ENCODE data around the gene CREB3L2. TPM values are rescaled to one million over a fixed set of nuclear protein-coding genes. Genes with fewer than 3 reads are reported as not detected.
A peak's percentile ranks its signal among the peaks of the same experiment; 100 is the strongest.

Gene CREB3L2
- total RNA-seq, 2 donors from 2014 or later: 32.9 to 33.6 TPM

- no peaks in the 10 kb centered on the region for H3K27me3 Mint-ChIP-seq
Measured at GRCh38 chr7:137947046-137947445, 54.8 kb downstream of the CREB3L2 start.

DNA sequence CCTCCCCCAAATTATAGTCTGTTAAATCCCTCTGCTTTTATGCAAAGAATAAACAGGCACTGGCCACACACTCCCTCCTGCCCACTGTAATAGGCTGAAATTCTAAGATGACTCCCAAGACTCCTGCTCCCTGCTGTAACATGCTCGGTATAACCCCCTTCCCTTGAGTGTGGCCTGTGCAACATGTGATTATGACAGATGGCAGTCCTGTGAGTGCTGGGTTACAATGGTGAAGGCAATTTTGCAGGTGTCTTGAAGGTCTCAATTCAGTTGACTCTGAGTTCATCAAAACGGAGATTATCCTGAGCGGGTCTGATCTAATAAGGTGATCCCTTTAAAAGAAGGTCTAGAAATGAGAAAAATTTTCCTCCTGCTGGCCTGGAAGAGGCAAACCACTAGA is 55.9 kb downstream of the CREB3L2 start:
- H3K27ac Mint-ChIP-seq: peak overlapping the region; percentile 24

More at GRCh38 chr7:137947046-137947445, 54.8 kb downstream of the CREB3L2 start:
- no peaks in the 10 kb centered on the region for H3K36me3 Mint-ChIP-seq (ENCODE audit: low read depth)
- H3K9me3 ChIP-seq (ENCODE audit: control insufficient read depth, low read length, poor library complexity, severe bottlenecking): no peaks in the 10 kb centered on the region
- no peak for ATAC-seq
- no peak for DNase-seq
- H3K4me1 Mint-ChIP-seq: peaks cover 17% of the 10 kb centered on the region
- H3K4me3 Mint-ChIP-seq: no peak overlapping the region
- peak overlapping the region; percentile 73 for H3K27ac Mint-ChIP-seq

DNA sequence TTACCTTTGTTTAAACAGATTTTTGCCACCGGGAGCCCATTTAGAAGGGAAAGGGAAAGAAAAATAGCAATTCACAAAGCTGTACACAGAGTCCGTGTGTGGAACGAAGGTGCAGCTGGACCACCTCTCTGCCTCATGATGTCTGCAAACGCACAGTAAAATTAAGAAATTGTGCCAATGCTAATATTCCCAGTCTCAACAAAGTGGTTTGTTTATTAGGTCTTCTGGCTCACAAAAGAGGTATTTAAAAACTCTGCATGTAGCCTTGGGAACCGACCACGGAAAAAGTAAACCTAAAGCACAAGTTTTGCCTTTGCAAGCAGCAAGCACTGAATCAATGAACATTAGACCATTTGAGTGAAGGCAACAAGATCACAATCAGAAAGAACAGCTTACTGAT is 57.7 kb downstream of the CREB3L2 start:
- DNase-seq: no peak

More for the DNA sequence above, 55.9 kb downstream of the CREB3L2 start:
- Mint-ChIP-seq H3K36me3 (ENCODE audit: low read depth) (no peaks in the 10 kb centered on the region), H3K4me3 (no peak overlapping the region), H3K4me1 (peaks cover 20% of the 10 kb centered on the region), H3K27me3 (no peaks in the 10 kb centered on the region)
- no peaks in the 10 kb centered on the region for H3K9me3 ChIP-seq (ENCODE audit: control insufficient read depth, low read length, poor library complexity, severe bottlenecking)
- no peak for ATAC-seq
- DNase-seq: no peak

DNA sequence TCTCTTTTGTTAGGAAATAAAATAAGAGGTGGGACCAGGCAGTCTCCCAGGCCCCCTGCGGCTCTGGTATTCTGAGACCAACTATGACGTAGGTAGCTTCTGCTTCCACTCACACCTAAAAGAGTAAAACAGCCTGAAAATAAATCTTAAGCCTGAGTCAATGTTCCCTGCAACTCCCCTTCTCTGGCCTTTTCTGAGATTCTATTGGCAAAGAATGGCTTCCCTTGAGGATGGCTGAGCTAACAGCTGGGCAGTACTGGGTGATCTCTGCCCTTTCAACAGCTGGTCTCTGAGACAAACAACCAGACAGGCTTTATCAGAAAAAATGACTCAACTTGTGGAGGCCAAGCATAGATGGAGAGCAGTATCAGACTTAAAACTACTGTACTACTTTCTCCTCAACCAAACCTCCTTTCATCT is 58.7 kb downstream of the CREB3L2 start:
- Mint-ChIP-seq H3K27me3 (no peaks in the 10 kb centered on the region), H3K36me3 (ENCODE audit: low read depth) (no peaks in the 10 kb centered on the region), H3K27ac (no peak overlapping the region), H3K4me3 (no peak overlapping the region), H3K4me1 (peaks cover 11% of the 10 kb centered on the region)
- DNase-seq (no peak), ATAC-seq (no peak)
- no peaks in the 10 kb centered on the region for H3K9me3 ChIP-seq (ENCODE audit: control insufficient read depth, low read length, poor library complexity, severe bottlenecking)

More for the DNA sequence above, 57.7 kb downstream of the CREB3L2 start:
- ATAC-seq: no peak
- no peaks in the 10 kb centered on the region for H3K36me3 Mint-ChIP-seq (ENCODE audit: low read depth)
- H3K4me1 Mint-ChIP-seq: peaks cover 11% of the 10 kb centered on the region
- H3K27me3 Mint-ChIP-seq: no peaks in the 10 kb centered on the region
- H3K9me3 ChIP-seq (ENCODE audit: control insufficient read depth, low read length, poor library complexity, severe bottlenecking): no peaks in the 10 kb centered on the region
- no peak overlapping the region for H3K27ac Mint-ChIP-seq
- no peak overlapping the region for H3K4me3 Mint-ChIP-seq

GRCh38 chr7:137942484-137943115 is 59.3 kb downstream of the CREB3L2 start:
- peak overlapping the region; percentile 78 for H3K27ac Mint-ChIP-seq
- DNase-seq (no peak), ATAC-seq (no peak)
- no peaks in the 10 kb centered on the region for H3K36me3 Mint-ChIP-seq (ENCODE audit: low read depth)
- peaks cover 9% of the 10 kb centered on the region for H3K4me1 Mint-ChIP-seq
- H3K9me3 ChIP-seq (ENCODE audit: control insufficient read depth, low read length, poor library complexity, severe bottlenecking): no peaks in the 10 kb centered on the region
- no peak overlapping the region for H3K4me3 Mint-ChIP-seq
- H3K27me3 Mint-ChIP-seq: no peaks in the 10 kb centered on the region

GRCh38 chr7:137940656-137941518 is 61.0 kb downstream of the CREB3L2 start:
- H3K27ac Mint-ChIP-seq: peak overlapping the region; percentile 37
- H3K27me3 Mint-ChIP-seq: no peaks in the 10 kb centered on the region
- H3K36me3 Mint-ChIP-seq (ENCODE audit: low read depth): no peaks in the 10 kb centered on the region
- peaks cover 12% of the 10 kb centered on the region for H3K4me1 Mint-ChIP-seq
- H3K4me3 Mint-ChIP-seq: no peak overlapping the region
- ATAC-seq (no peak), DNase-seq (no peak)
- no peaks in the 10 kb centered on the region for H3K9me3 ChIP-seq (ENCODE audit: control insufficient read depth, low read length, poor library complexity, severe bottlenecking)

DNA sequence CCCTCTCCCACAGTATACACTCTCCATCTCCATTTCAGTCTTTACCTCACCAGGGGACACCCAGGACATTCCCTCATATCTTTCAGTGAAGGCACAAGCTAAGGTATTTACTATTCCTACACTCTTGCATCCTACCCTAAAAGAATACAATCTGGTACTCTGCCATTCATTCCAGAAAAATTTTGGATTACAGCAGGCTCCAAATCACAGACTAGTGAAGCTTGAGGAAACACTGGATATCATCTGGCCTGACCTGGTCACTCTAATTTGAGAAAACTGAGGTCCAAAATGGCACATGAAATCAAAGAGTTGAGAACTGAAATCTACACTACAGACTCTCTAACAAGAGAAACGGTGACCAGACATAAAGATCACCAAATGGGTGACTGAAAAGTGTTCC is 61.7 kb downstream of the CREB3L2 start:
- peaks cover 17% of the 10 kb centered on the region for H3K4me1 Mint-ChIP-seq
- no peak for DNase-seq
- H3K9me3 ChIP-seq (ENCODE audit: control insufficient read depth, low read length, poor library complexity, severe bottlenecking): no peaks in the 10 kb centered on the region
- no peaks in the 10 kb centered on the region for H3K36me3 Mint-ChIP-seq (ENCODE audit: low read depth)
- no peaks in the 10 kb centered on the region for H3K27me3 Mint-ChIP-seq
- H3K4me3 Mint-ChIP-seq: no peak overlapping the region
- no peak for ATAC-seq
- peak overlapping the region; percentile 17 for H3K27ac Mint-ChIP-seq

DNA sequence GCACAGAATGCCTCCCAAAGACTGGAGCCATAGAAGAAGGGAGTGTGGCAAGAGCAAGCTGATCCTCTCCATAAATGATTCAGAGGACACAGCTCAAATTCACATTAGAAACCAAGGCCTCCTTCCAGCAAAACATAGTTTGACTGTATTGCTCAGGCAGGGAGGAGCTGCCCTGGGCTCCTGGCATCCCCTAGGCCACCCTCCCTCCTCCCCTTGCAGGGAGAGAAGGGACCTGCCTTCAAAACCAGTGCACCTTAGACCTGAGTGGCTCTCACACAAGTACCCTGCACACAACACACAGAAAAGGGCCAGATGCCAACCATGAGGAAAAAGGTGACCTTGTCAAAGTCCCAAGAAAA is 64.7 kb downstream of the CREB3L2 start:
- DNase-seq (no peak), ATAC-seq (no peak)
- Mint-ChIP-seq H3K27me3 (no peaks in the 10 kb centered on the region), H3K27ac (peak overlapping the region; percentile 97), H3K4me1 (peaks cover 41% of the 10 kb centered on the region), H3K36me3 (ENCODE audit: low read depth) (peaks cover 2% of the 10 kb centered on the region), H3K4me3 (no peak overlapping the region)
- H3K9me3 ChIP-seq (ENCODE audit: control insufficient read depth, low read length, poor library complexity, severe bottlenecking): no peaks in the 10 kb centered on the region

GRCh38 chr7:137936509-137937201 is 65.2 kb downstream of the CREB3L2 start:
- no peaks in the 10 kb centered on the region for H3K9me3 ChIP-seq (ENCODE audit: control insufficient read depth, low read length, poor library complexity, severe bottlenecking)
- Mint-ChIP-seq H3K36me3 (ENCODE audit: low read depth) (peaks cover 2% of the 10 kb centered on the region), H3K4me3 (no peak overlapping the region), H3K27ac (peak overlapping the region; percentile 97), H3K27me3 (no peaks in the 10 kb centered on the region), H3K4me1 (peaks cover 40% of the 10 kb centered on the region)
- no peak for DNase-seq
- ATAC-seq: no peak

DNA sequence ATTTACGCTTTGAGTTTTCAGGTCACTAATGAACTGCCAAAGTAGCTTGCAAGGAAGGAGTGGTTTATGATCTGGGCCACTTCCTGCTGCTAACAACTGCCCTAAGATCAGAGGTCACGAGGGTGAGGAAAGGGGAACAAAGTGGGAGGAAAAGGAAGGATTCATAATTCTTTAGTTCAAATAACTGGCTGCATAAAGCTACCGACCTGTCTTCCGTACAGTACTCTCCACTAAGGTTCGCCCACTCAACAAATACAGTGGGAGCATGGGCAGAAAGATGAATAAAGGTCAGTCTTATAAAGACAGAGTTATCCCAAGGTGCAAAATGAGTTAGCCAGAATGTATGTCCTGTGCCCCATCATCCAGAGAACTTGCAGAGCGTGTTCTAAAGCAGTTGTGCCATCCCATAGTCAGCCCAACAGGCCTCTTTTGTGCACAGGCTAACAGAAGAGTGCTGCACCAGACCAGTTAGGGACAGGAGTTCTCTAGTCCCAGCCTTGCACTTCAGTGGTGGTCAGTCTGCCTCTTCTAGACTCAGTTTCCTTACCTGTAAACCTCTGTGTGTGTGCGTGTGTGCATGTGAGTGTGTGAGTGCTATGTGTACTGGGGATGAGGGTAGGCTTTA is 65.9 kb downstream of the CREB3L2 start:
- Mint-ChIP-seq H3K27me3 (no peaks in the 10 kb centered on the region), H3K27ac (peak overlapping the region; percentile 97), H3K4me1 (peaks cover 40% of the 10 kb centered on the region), H3K36me3 (ENCODE audit: low read depth) (peaks cover 2% of the 10 kb centered on the region), H3K4me3 (peak overlapping the region; percentile 84)
- no peaks in the 10 kb centered on the region for H3K9me3 ChIP-seq (ENCODE audit: control insufficient read depth, low read length, poor library complexity, severe bottlenecking)
- ATAC-seq (peak; percentile 66), DNase-seq (no peak)

DNA sequence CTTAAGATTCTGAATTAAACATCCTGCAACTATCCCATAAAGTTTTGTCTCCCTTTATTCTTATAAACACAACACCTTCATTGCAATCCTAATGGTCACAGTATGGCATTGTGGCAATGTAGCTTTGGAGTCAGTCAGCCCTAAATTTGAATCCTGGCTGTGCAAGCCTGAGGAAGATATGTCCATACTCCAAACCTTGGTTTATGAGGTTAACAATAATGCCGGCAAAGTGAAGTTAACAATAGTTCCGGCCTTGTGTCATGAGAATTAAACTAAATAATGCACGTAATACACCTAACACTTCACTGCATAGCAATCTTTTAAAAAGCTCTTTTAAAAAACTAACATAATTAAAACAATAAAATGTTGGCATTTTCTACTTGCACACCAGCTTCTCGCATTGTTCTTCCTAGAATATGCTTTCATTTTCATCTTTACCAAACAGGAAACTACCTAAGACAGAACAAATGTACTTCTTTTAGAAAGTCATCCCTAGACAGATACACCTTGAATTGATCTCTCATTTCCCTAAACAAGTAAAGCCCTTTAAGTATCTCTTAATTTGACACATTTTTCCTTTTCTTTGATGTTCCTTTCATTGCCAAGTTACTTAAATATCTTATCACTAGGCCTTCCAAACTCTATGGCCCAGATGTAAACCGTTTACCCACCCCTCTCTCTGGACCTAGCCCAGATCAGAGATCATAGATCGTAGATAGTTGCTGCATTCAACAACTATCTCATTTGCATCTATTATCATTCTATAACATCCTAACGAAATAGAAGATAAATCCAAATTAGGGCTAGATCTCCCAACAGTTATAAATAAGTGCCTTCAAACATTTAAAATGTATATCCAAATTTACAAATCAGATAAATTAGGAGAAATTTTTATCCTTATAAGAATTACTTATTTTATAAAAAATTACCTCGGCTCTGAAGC is 66.7 kb downstream of the CREB3L2 start:
- Mint-ChIP-seq H3K27me3 (no peaks in the 10 kb centered on the region), H3K4me1 (peaks cover 44% of the 10 kb centered on the region), H3K27ac (peak overlapping the region; percentile 97), H3K4me3 (peak overlapping the region; percentile 91), H3K36me3 (ENCODE audit: low read depth) (peaks cover 2% of the 10 kb centered on the region)
- H3K9me3 ChIP-seq (ENCODE audit: control insufficient read depth, low read length, poor library complexity, severe bottlenecking): no peaks in the 10 kb centered on the region
- DNase-seq (no peak), ATAC-seq (peak; percentile 84)

GRCh38 chr7:137934176-137934826 is 67.6 kb downstream of the CREB3L2 start:
- Mint-ChIP-seq H3K27ac (peak overlapping the region; percentile 97), H3K36me3 (ENCODE audit: low read depth) (peaks cover 2% of the 10 kb centered on the region), H3K4me3 (peak overlapping the region; percentile 91), H3K4me1 (peaks cover 46% of the 10 kb centered on the region), H3K27me3 (no peaks in the 10 kb centered on the region)
- ATAC-seq (no peak), DNase-seq (no peak)
- no peaks in the 10 kb centered on the region for H3K9me3 ChIP-seq (ENCODE audit: control insufficient read depth, low read length, poor library complexity, severe bottlenecking)

Measured in T-helper 17 cell (primary cell).